MV-4-11 (cell line): ENCODE data around the gene PHYHD1.
"Not testable (repeated sequence)": the region's sequence is repeated elsewhere in the genome, so short reads cannot be mapped to it uniquely, and the experiment has no call there.

Source experiments
- DNase-seq: peaks from one replicate; lab custom pipeline; 2025; lab: John Stamatoyannopoulos, UW

The PHYHD1 gene

DNA sequence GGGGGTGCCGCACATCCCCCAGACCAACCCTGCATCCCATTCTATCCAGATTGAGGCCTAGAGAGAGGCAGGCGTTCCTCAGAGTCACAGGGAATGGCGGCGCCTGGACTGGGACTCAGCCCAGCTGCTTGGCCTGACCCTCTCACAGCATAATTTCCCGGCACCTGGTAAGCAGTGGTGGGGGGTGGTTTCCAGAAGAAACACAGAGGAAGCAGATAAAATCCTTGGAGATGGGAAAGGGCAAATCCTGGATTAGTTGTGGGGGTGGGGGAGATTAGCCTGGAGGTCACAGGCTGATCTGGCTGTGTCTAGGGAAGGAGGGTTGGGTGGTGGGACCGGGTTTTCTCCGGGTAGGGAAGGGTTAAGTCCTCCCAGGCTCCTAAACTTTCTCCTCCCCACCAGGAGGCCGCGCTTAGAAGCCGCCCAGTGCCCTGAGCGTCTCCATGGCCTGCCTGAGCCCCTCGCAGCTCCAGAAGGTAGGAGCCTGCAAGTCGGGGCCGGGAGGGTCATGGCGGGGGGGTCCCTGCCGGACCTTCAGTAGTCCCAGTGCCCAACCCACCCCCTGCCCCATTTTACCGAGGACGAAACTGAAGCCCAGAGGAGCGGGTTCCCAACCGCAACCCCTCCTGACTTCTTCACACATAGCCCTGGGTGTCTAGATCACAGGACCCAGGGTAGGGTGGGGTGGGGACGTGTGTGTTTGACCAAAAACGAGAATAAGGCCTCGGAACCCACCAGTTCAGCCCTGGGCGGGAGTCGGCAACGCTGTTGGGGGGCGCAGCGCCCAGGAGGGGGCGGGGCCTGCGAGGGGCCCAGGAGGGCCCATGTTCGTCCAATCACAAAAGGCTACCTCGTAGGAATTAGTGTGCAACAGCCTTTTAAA, 1.3 kb downstream of the PHYHD1 start:
- no peak for DNase-seq

DNA sequence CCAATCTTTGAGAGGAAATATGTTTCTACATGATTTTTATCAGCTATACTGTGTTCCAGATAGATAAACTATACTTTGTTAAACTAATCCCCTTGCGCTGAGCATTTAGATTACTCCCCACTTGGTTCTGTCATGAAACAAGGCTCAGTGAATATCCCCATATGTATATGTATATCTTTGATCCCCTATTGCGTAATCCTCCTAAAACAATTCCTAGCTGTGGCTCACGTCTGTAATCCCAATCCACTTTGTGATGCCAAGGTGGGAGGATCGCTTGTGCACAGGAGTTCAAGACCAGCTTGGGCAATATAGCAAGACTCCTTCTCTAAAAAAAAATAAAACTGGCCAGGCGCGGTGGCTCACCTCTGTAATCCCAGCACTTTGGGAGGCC, 2.7 kb downstream of the PHYHD1 start:
- no peak for DNase-seq

DNA sequence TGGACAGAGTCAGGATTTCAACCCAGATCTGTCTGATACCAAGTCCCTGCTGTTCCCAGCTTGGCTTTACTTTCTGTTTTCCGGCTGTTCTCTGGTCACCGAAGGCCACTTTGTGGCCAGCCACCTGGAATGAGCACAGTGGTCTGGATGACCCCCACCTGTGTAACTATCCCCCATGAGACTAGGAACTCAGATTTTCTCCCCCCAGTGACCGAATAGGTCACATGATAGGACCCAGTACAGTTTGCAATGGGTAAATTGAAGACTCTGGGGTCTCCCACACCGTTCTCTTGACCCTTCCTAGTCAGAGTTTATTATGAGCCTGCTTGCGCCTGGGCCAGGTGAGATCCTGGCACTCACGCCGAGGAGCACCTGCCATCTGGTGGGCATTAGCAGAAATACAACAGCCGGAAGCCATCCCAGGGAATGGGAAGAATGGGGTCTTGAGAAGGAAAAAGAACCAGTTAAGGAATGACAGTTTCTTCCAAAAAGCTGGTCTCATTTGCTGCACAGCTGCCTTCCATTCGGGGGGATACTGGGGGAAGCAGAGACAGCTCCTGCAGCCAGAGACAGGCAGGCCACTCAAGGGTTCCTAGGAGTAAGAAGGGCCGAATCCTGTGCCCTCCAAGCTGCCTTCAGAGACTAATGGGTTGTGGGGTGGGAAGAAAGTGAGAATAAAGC, 7.1 kb downstream of the PHYHD1 start:
- DNase-seq, result no peak

DNA sequence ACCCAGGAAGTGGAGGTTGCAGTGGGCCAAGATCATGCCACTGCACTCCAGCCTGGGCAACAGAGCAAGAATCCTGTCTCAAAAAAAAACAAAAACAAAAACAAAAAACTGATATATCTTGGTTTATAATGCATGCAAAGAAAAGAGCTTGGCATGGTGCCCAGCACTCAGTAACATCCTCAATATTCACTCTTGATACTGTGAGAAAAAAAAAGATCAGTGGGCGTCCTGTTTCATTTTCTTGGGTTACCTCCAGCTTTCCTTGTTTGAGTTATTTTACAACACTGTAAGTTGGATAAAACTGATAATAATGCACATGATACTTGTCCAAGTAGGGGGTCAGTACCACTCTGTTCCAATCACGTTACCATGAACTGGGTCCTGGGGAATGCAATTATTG, 7.8 kb downstream of the PHYHD1 start:
- DNase-seq, result no peak

DNA sequence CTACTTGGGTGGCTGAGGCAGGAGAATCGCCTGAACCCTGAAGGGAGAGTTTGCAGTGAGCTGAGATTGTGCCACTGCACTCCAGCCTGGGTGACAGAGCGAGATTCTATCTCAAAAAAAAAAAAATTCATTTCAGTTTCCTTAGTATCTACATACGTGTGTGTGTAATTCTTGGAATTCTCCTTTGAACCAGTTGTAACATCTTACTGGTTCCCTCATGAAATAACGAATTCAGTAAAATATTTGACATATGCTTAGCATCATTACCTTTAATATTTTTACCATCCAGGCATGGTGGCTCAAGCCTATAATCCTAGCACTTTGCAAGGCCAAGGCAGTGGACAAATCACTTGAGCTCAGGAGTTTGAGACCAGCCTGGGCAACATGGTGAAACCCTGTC, 8.8 kb downstream of the PHYHD1 start:
- DNase-seq, result no peak

DNA sequence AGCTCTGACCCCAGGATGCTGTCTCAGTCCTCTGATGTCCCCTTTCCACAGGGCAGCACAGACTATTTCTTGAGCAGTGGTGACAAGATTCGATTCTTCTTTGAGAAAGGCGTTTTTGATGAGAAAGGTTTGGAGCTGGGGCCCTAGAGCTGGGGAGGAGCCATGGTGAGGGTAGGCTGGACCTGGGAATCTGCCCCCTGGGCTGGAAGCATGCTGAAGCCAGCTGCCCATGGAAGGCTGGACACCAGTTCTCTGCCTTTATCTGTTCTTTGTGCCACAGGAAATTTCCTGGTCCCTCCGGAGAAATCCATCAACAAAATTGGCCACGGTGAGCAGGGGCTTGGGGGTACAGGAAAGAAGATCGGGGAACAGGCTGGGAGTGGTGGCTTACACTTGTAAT, 12.9 kb downstream of the PHYHD1 start:
- no peak for DNase-seq

DNA sequence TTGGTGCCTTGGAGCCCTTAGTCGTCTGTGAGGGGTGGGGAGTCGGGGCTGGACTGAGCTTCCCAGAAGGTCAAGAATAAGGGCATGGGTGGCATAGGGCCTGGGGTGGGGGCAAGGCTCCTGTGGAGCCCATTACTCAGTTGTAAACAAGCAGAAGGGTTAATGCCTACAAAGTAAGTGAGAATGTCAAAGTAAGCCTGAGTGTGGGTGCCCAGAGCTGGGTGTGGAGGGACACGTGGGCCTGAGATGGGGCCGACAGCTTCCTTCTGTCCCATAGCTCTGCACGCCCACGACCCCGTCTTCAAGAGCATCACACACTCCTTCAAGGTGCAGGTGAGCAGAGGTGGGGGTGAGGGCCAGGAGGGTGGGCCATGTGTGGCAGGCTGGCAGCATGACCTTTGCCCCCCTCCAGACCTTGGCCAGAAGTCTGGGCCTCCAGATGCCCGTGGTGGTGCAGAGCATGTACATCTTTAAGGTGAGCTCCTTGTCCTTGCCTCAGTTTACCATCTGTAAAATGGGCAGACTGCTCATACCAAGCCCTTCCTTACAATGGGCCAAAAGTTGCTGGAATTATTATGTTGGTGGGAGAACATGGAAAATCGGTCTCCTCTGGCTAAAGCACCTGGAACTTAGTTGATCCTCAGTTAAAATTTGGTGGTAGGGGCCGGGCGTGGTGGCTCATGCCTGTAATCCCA, 15.5 kb downstream of the PHYHD1 start:
- no peak for DNase-seq

DNA sequence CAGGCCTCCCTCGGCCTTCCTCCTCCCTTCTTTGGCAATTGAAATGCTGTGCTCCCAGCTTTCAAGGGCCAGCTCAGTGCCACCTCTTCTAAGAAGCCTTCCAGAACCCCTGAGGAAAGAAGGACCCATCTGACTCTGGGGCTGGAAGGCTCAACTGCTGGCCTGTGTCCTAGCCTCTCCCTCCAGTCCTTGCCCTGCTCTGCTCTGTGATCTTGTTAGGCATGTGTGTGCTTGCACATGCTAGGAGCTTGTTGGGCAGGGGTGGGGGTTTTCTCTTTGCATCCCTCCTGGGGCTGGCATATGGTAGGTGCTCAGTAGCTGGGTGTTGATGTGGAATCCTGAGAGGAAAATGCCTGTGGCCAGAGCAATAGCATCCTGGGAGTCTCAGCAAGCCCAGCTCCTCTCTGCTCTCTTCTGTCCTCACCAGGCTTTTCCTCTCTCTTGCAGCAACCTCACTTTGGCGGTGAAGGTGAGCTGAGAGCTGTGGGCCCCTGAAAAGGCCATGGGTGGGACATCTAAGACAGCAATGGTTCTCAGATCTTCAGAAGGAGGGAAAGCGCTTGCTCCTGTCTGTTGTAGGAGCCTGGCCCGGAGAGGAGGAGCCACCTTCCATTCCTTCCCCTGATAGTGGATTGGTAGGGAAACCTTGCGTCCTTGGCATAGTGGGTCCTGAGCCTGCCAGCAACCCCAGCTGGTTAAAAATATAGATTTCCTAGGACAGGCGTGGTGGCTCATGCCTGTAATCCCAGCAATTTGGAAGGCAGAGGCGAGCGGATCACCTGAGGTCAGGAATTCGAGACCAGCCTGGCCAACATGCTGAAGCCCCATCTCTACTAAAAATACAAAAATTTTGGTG, 16.8 kb downstream of the PHYHD1 start:
- DNase-seq, result no peak

DNA sequence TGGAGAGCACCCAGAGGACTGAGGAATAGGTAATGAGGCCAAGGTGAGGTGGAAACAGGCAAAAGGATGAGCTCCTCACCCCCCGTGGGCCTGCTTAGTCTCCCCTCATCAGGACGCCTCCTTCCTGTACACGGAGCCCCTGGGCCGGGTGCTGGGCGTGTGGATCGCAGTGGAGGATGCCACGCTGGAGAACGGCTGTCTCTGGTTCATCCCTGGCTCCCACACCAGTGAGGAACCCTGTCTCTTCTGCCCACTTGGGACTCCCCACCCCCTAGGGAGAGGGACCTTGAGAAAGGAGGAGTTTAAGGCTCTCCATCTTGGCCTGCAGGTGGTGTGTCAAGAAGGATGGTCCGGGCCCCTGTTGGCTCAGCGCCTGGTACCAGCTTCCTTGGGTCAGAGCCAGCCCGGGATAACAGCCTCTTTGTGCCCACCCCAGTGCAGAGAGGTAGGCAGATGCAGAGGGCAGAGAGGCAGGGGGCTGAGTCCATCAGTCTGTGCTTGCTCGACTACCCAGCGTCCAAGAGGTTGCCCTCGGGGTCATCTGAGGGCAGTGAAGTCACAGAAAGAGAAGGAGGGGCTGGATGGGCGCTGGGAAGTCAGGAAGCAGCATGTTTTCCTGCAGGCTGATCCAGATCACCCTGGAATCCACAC, 19.6 kb downstream of the PHYHD1 start:
- DNase-seq, result no peak

DNA sequence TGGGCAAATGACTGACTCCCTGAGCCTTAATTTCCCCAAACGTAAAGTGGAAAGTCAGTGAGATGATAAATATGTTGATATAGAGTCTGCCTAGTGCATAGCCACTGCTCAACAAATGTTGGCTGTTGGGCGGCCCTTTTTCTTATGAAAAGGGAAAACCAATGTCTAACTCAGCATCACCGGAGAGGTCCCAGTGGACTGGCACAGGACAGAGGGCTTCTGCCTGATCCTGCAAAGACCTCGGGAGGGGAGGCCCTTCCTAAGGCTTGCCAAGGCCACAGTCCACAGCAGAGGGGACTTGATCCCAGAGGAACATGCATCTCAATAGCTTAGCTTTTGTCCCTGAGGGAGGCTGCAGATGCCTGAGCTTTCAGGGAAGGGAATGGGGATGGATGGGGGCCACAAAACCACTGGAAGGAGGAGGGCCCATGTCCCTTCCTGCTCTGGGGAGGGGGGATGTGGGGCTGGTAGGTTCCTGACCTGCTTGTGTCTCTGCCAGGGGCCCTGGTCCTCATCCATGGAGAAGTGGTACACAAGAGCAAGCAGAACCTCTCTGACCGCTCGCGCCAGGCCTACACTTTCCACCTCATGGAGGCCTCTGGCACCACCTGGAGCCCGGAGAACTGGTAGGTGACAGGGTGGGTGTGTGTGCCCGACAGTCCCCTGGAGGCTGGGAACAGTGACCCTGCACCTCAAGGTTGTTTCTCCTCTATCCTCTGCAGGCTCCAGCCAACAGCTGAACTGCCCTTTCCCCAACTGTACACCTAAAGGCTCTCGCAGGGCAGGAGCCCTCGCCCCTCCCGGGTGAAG, 20.4 kb downstream of the PHYHD1 start:
- DNase-seq, result no peak

DNA sequence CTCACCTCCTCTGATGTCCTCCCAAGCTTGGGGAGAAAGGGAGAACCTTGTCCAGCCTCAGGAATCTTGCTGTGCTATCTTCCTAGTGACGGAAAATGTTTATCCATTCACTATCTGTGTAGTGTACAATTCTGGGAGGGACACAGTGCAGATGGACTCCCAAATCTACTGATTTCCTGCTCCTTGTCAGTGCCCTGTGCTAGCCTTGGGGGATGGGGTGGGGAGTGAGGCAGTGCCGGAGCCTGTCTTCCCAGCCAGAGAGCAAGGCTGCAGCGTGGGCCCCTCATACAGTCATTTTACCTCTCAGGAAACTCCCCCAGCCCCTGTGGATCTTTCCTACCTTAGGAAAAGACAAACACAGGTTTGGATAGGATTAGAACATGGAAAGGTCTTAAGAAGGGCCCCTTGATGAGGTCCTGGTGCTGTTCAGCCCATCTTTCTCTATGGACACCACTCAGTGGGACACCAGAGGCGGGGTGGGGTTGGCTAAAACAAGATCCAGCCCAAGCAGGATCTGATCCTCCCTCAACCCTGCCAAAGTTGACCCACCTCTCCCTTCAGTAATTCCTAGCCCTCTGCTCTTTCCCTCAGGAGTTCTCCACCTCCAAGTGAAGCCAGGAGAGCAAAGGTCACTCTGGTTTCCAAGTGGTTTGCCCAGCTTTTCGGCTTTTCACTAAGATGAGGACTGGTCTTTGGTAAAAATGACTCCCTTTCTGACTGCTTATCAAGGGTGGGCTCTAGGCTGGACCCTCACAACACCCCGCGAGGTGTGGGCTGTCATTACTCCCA, 23.2 kb downstream of the PHYHD1 start:
- no peak for DNase-seq

DNA sequence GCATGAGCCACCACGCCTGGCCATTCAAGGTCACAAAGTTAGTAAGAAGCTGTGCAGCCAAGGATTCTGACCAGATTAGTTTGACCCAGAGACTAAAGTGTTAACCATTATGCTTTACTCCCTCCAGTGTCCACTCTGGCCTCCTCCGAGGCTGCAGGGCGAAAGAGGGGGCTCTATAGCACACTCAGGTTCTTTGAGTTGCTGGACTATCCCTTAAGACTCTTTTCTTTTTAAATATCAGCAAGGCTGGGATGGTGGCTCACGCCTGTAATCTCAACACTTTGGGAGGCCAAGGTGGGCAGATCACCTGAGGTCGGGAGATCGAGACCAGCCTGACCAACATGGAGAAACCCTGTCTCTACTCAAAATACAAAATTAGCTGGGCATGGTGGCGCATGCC, 24.2 kb downstream of the PHYHD1 start:
- DNase-seq, result not testable (repeated sequence)

DNA sequence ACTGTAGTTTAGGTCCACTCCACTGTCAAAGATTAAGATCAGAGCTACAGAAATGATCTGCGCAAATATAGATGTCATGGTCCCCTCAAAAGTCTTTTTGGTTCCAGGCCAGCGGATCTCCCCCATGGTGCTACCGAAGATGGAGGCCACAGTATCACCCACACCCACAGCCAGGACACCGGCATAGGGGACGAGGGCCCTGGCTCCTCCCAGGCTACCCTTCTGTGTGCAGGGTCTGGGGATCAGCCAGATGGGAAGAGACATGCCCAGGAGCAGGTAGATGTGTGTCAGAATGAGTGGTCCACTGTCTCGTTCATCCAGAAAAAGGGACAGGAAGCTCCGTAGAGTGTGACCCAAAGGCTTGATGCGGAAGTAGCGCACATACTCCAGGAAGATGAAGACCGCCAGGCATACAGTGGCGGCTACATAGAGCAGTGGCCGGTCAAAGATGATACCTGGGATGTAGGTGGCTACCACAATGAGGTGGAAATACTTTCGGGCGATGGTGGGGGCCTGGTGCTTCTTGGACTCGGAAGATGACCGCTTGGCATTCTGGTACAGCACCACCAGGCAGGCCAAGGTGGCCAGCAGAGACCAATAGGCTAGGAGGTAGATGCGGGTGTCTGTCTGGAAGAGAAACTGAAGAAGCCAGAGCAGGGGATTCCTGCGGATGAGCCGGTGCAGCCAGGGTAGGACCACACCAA, 25.2 kb downstream of the PHYHD1 start:
- DNase-seq, result no peak

DNA sequence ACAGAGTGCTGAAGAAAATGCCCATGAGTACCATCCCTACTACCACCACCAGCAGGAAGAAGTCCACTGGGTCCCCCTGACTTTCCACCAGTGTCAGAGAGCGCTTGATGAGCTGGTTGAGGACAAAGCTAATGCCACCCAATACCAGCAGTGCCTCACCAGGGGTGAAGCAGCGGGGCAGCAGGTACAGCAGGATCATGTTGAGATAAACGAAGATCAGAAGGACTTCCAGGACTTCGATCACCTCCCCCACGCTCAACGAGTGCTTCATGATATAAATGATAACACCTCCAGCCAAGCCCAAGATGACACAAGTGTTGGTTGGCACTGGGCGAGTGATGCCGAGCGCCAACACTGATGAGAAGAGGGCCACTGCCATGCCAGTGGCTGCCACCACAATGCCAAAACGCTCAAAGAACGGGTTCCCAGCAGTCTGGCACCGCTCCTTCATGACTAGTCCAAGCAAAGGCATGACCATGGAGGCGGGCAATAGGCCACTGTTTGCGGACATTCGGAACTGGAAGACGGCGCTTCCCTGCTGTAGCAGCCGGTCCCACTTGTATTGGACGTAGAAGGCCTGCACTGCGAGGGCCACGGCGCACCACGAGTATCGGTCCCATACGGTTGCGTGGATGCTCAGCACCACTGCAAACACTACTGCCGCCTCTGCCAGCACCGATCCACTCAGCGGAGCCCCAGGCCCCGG, 25.9 kb downstream of the PHYHD1 start:
- DNase-seq, result no peak

DNA sequence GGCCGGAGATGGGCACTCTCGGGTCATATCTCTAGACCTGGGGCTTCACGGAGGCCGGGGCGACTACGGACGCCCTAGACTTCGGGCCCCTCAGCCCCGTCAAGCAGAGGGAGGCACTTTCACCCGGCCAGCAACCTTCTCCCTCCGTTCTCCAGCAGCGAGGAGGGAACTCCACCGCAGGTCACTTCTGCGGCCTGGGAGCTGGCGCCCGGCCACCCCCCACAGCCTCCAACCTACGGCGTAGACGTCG, 26.4 kb downstream of the PHYHD1 start:
- DNase-seq, result no peak

DNA sequence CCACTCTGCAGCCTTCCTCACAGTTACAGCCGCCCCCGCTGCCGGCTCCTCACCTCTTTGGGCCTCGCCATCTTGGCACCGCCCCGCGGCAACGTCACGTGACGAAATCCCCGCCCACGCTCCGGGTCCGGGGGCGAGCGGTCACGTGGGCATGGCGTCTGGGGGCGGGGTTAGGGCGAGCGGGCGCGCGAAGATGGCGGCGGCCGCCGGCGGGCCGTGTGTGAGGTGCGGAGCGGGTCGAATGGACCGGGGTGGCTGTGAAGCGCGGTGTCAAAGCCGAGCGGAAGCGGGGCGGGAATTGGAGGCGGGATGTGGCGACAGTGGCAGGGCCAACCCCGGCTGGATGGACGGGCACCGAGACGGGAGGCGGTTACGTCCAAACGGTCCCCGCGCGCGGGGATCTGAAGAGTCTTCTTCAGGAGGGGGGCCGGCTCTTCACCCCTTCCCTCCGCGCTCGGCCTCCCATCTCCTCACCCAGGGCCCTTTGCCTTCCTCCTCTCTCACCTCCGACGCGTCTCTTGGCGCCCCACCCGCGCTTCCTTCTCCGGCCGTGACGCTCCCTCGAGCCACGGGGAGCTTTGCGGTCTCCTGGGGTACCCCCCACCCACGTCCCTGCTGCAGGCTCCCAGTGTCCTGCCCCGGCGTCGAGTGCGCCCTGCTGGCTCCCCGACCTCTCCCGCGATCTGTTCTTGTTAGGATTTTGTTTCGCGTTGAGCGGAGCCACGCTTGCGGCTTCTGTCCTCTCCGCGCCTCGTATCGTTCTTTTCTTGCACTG, 26.9 kb downstream of the PHYHD1 start, which contains the start of the genes DOLK and NUP188:
Gene DOLK, minus strand, starts transcription at position 77 of the 775 bp plus-strand sequence. CDS start 300 bp downstream, outside the sequence.
Gene NUP188, plus strand, starts transcription at position 173 of the 775 bp plus-strand sequence. Its CDS starts 21 bp downstream, at position 194.
- DNase-seq, result peak; percentile 79

DNA sequence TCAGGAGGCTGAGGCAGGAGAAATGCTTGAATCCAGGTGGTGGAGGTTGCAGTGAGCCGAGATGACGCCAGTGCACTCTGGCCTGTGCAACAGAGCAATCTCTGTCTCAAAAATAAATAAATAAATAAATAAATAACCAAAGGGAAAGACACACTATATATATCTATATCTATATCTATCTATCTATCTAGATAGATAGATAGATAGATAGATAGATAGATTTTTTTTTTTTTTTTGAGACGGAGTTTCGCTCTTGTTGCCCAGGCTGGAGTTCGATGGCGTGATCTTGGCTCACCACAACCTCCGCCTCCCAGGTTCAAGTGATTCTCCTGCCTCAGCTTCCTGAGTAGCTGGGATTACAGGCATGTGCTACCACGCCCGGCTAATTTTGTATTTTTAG, 40.6 kb downstream of the PHYHD1 start:
- DNase-seq, result not testable (repeated sequence)

DNA sequence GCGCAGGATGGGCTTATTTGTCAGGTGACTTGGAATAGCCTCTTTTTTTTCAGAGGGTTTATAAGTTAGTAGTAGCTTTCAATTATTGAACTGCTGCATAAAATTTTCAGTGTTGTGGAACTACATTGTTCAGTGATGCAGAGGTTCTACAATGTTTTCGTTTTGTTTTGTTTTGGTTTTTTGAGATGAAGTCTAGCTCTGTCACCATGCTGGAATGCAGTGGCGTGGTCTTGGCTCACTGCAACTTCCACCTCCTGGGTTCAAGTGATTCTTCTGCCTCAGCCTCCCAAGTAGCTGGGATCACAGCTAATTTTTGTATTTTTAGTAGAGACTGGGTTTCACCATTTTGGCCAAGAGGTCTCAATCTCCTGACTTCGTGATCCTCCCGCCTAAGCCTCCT, 48.7 kb downstream of the PHYHD1 start:
- DNase-seq, result no peak
